Measurements from ENCODE around the gene G6PC3. TPM values are rescaled to one million over a fixed set of nuclear protein-coding genes. Genes with fewer than 3 reads are reported as not detected.
"Not testable (repeated sequence)": the region's sequence is repeated elsewhere in the genome, so short reads cannot be mapped to it uniquely, and the experiment has no call there.

The G6PC3 gene, protein sequence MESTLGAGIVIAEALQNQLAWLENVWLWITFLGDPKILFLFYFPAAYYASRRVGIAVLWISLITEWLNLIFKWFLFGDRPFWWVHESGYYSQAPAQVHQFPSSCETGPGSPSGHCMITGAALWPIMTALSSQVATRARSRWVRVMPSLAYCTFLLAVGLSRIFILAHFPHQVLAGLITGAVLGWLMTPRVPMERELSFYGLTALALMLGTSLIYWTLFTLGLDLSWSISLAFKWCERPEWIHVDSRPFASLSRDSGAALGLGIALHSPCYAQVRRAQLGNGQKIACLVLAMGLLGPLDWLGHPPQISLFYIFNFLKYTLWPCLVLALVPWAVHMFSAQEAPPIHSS
- total RNA-seq = 10 to 100 TPM; 14.9 to 22.8 TPM

GRCh38 chr17:44070455-44071197 is at the start of gene G6PC3:
Gene G6PC3 (plus strand): TSS chr17:44070735. CDS start chr17:44070966, 231 bp downstream.
- Mint-ChIP-seq H3K4me1 (peaks cover 20% of the 10 kb centered on the region), H3K27me3 (no peaks in the 10 kb centered on the region)
- ATAC-seq (replicated peaks) = peak; percentile 75

GRCh38 chr17:44021227-44021626 is 49.3 kb upstream of the G6PC3 start:
- not testable (repeated sequence) for H3K27me3 Mint-ChIP-seq; H3K4me3 Mint-ChIP-seq; ATAC-seq (replicated peaks); H3K4me1 Mint-ChIP-seq; H3K9me3 Mint-ChIP-seq; H3K36me3 Mint-ChIP-seq (ENCODE audit: low read depth); H3K27ac Mint-ChIP-seq

More at GRCh38 chr17:44070455-44071197, at the start of gene G6PC3:
- H3K9me3 Mint-ChIP-seq = no peaks in the 10 kb centered on the region
- peak within 1 kb of the TSS; percentile 97 for H3K27ac Mint-ChIP-seq
- H3K36me3 Mint-ChIP-seq (ENCODE audit: low read depth) = peaks cover 5% of the 10 kb centered on the region
- H3K4me3 Mint-ChIP-seq = peak within 1 kb of the TSS; percentile 89

- Mint-ChIP-seq H3K27me3 (no peaks in the 10 kb centered on the region), H3K36me3 (ENCODE audit: low read depth) (peaks cover 5% of the 10 kb centered on the region), H3K4me3 (no peak overlapping the region), H3K4me1 (no peaks in the 10 kb centered on the region), H3K9me3 (no peaks in the 10 kb centered on the region), H3K27ac (no peak overlapping the region)
- no peak for ATAC-seq (replicated peaks)
These were observed 48.3 kb upstream of the G6PC3 start for GRCh38 chr17:44022246-44022645.

DNA sequence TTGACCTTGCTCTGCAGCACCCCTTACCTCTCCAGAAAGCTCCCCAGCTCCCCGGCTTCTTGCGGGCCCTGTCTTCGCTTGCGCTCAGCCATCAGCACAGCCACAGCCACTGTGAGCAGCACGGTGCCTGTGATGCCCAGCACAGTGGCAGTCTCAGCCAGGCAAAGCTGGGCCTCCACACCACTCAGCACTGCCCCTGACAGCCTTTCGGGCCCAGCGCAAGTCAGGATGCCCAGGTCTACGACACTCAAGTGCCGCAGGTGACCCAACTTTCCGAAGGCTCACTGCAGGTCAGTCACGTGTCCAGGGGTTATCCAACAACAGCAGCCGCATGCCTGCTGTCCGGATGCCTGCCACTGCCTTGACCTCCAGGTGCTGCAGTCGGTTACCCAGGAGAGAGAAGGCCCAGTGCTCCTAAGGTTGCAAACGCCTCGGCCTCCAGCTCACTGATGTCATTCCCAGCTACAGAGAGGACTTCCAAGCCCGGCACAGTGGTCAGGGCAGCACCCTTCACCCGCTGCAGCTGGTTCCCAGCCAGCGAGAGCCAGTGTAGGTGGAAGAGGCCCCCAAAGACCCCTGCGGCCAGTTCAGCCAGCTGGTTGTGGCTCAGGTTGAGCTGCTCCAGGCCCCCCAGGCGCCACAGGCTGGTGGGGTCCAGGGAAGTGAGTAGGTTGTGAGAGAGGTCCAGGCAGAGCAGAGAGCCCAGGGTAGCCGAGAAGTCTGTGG is 46.8 kb upstream of the G6PC3 start:
- no peak overlapping the region for H3K27ac Mint-ChIP-seq
- no peaks in the 10 kb centered on the region for H3K27me3 Mint-ChIP-seq
- H3K4me3 Mint-ChIP-seq = no peak overlapping the region
- ATAC-seq (replicated peaks) = no peak
- H3K4me1 Mint-ChIP-seq = no peaks in the 10 kb centered on the region
- H3K9me3 Mint-ChIP-seq = no peaks in the 10 kb centered on the region
- peaks cover 5% of the 10 kb centered on the region for H3K36me3 Mint-ChIP-seq (ENCODE audit: low read depth)

DNA sequence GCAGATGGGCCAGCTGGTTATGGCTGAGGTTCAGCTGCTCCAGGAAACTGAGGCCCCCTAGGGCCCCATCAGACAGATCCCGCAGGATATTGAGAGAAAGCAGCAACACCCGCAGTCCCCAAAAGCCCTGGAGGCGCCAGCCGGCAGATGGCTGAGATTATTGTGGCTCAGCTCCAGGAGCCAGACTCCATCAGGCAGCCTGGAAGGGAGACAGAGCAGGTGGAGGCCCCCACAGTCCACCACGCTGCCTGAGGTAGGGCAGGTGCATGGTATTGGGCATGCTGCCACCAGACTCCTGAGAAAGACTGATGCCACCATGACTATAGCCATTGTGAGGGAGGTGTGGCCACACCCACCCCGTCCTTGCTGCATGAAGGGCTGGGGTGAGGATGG is 46.3 kb upstream of the G6PC3 start:
- no peaks in the 10 kb centered on the region for H3K27me3 Mint-ChIP-seq
- H3K9me3 Mint-ChIP-seq = no peaks in the 10 kb centered on the region
- no peak overlapping the region for H3K27ac Mint-ChIP-seq
- H3K36me3 Mint-ChIP-seq (ENCODE audit: low read depth) = peaks cover 7% of the 10 kb centered on the region
- no peaks in the 10 kb centered on the region for H3K4me1 Mint-ChIP-seq
- H3K4me3 Mint-ChIP-seq = no peak overlapping the region
- ATAC-seq (replicated peaks) = no peak

- Mint-ChIP-seq H3K4me3 (no peak overlapping the region), H3K4me1 (peaks cover 5% of the 10 kb centered on the region), H3K9me3 (no peaks in the 10 kb centered on the region), H3K27me3 (no peaks in the 10 kb centered on the region), H3K27ac (no peak overlapping the region), H3K36me3 (ENCODE audit: low read depth) (peaks cover 13% of the 10 kb centered on the region)
- no peak for ATAC-seq (replicated peaks)
These were observed 45.7 kb upstream of the G6PC3 start for GRCh38 chr17:44024853-44025252.

- no peak for ATAC-seq (replicated peaks)
- Mint-ChIP-seq H3K27ac (peak overlapping the region; percentile 42), H3K27me3 (no peaks in the 10 kb centered on the region), H3K36me3 (ENCODE audit: low read depth) (peaks cover 58% of the 10 kb centered on the region), H3K9me3 (no peaks in the 10 kb centered on the region), H3K4me1 (peaks cover 12% of the 10 kb centered on the region), H3K4me3 (no peak overlapping the region)
These were observed 40.8 kb upstream of the G6PC3 start for GRCh38 chr17:44029736-44030135.

GRCh38 chr17:44030482-44030881 is 40.1 kb upstream of the G6PC3 start:
- Mint-ChIP-seq H3K4me1 (peaks cover 12% of the 10 kb centered on the region), H3K4me3 (no peak overlapping the region), H3K27ac (peak overlapping the region; percentile 42), H3K36me3 (ENCODE audit: low read depth) (peaks cover 58% of the 10 kb centered on the region), H3K27me3 (no peaks in the 10 kb centered on the region), H3K9me3 (no peaks in the 10 kb centered on the region)
- ATAC-seq (replicated peaks) = no peak

- ATAC-seq (replicated peaks) = no peak
- Mint-ChIP-seq H3K27ac (peak overlapping the region; percentile 44), H3K36me3 (ENCODE audit: low read depth) (peaks cover 85% of the 10 kb centered on the region), H3K27me3 (no peaks in the 10 kb centered on the region), H3K4me3 (no peak overlapping the region), H3K4me1 (peaks cover 12% of the 10 kb centered on the region), H3K9me3 (no peaks in the 10 kb centered on the region)
These were observed 36.6 kb upstream of the G6PC3 start for GRCh38 chr17:44033861-44034408.

- peaks cover 83% of the 10 kb centered on the region for H3K36me3 Mint-ChIP-seq (ENCODE audit: low read depth)
- ATAC-seq (replicated peaks); H3K27me3 Mint-ChIP-seq; H3K9me3 Mint-ChIP-seq; H3K27ac Mint-ChIP-seq; H3K4me3 Mint-ChIP-seq; H3K4me1 Mint-ChIP-seq: not testable (repeated sequence)
These were observed 35.8 kb upstream of the G6PC3 start for GRCh38 chr17:44034688-44035087.

DNA sequence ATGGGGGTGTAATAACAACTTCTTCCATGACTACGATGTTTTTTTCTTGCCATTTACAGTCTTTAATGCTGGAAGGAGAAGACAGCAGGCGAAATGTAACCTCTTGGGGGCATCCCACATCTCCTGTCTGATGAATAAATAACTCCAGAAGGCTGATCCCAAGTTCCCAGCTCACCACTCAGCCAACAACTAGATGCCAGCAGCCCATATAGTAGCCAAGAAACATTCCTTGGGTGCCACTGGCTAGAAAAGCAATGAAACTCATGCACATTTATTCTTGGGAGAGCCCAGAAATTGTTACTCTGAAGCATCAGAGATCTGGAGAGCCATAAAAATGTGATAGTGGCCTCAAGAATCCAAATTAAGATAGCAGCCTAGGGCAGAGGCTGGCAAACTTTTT is 33.1 kb upstream of the G6PC3 start:
- peaks cover 77% of the 10 kb centered on the region for H3K36me3 Mint-ChIP-seq (ENCODE audit: low read depth)
- H3K27ac Mint-ChIP-seq = peak overlapping the region; percentile 26
- H3K4me3 Mint-ChIP-seq = no peak overlapping the region
- ATAC-seq (replicated peaks) = no peak
- no peaks in the 10 kb centered on the region for H3K27me3 Mint-ChIP-seq
- peaks cover 18% of the 10 kb centered on the region for H3K4me1 Mint-ChIP-seq
- no peaks in the 10 kb centered on the region for H3K9me3 Mint-ChIP-seq

- H3K27ac Mint-ChIP-seq = no peak overlapping the region
- no peak for ATAC-seq (replicated peaks)
These were observed 31.9 kb upstream of the G6PC3 start for GRCh38 chr17:44038604-44039011.

DNA sequence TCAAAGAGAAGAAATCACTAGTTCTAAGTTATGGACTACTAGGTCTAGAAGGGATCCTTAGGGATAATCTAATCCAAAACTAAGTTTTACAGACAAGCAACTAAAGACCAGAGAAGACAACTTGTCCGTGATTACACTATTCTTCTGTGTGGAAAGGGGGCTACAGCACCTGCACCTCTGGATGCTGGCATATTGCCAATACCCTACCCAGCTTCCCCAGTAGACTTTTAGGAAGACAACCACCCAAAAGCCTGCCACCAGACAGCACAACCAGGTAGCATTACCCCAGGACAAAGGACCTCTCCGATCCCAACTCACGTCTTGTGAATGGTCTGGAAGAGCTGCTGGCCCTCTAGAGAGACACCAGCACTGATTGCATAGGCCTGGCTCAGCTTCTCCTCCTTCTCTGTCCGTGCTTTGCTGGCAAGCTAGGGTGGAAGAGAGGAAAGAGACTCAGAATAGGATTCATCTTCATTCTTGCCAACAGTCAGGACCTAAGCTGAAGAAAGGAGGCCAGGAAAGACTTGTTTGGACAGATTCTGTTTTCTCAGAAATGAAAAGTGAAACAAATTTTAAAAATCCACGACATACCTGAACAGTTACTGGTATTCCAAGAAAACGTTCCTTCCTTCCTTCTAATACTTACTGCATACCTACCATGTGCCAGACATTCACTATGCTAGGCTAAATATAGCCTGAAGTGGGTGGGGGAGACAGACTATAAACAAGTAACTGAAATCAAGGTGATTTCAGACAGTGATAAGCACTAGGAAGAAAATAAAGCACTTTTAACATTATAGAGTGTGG is 30.5 kb upstream of the G6PC3 start:
- Mint-ChIP-seq H3K4me1 (peaks cover 11% of the 10 kb centered on the region), H3K4me3 (no peak overlapping the region), H3K27me3 (no peaks in the 10 kb centered on the region), H3K36me3 (ENCODE audit: low read depth) (peaks cover 80% of the 10 kb centered on the region), H3K27ac (peak overlapping the region; percentile 30), H3K9me3 (no peaks in the 10 kb centered on the region)
- no peak for ATAC-seq (replicated peaks)

More at GRCh38 chr17:44038604-44039011, 31.9 kb upstream of the G6PC3 start:
- no peaks in the 10 kb centered on the region for H3K27me3 Mint-ChIP-seq
- H3K4me1 Mint-ChIP-seq = peaks cover 18% of the 10 kb centered on the region
- no peak overlapping the region for H3K4me3 Mint-ChIP-seq
- H3K36me3 Mint-ChIP-seq (ENCODE audit: low read depth) = peaks cover 77% of the 10 kb centered on the region
- H3K9me3 Mint-ChIP-seq = no peaks in the 10 kb centered on the region

DNA sequence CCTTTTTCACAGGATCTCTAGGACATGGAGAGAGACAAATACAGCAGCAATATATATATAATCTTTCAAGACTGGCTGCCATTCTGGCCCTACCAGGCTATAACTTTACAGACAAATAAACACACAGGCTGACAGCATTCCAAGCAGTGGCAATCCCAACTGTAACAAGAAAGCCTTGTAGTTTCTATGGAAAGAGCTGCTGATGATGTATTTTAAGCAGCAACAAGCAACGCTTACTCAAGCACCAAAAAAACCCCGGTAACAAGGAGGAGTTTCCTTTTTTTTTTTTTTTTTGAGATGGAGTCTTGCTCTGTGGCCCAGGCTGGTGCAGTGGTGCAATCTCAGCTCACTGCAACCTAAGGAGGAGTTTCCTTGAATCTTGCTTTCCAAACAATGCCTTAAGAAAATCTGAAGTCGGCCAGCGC is 27.3 kb upstream of the G6PC3 start:
- no peak overlapping the region for H3K4me3 Mint-ChIP-seq
- peaks cover 11% of the 10 kb centered on the region for H3K4me1 Mint-ChIP-seq
- ATAC-seq (replicated peaks) = no peak
- H3K36me3 Mint-ChIP-seq (ENCODE audit: low read depth) = peaks cover 78% of the 10 kb centered on the region
- H3K27me3 Mint-ChIP-seq = no peaks in the 10 kb centered on the region
- no peak overlapping the region for H3K27ac Mint-ChIP-seq
- no peaks in the 10 kb centered on the region for H3K9me3 Mint-ChIP-seq

Data from activated T-helper 17 cell treated with anti-CD3 and anti-CD28 coated beads, Interleukin-2, amount 50 U/mL, for 72 hours (primary cell).